Neural cell (in vitro differentiated cells): ENCODE data around the gene CRYGN. TPM values are rescaled to one million over a fixed set of nuclear protein-coding genes. Genes with fewer than 3 reads are reported as not detected.

Experiments
- H2AFZ ChIP-seq: fragments of 200-600, 300-800 bp; sonication (generic), shearing (Covaris generic); 2 replicates; pipeline ENCODE4 v1.6.0; 2014; ENCODE audit warnings: low read depth, mild to moderate bottlenecking, antibody characterized with exemption, low read length, moderate library complexity
- H3F3A ChIP-seq: fragments of 200-600 bp; shearing (Covaris generic); 2 replicates; pipeline ENCODE4 v1.6.1; 2016; ENCODE audit warnings: mild to moderate bottlenecking, moderate library complexity, mixed read lengths, antibody characterized with exemption, low read length; ENCODE audit not compliant: insufficient read depth, poor library complexity, severe bottlenecking
- H3K27ac ChIP-seq: fragments of 200-600, 300-800 bp; sonication (generic), shearing (Covaris generic); 2 replicates; pipeline ENCODE4 v1.5.1; 2014; ENCODE audit warnings: mild to moderate bottlenecking, low read length, moderate library complexity
- H3K27me3 ChIP-seq: fragments of 300-800, 200-600 bp; sonication (generic), shearing (Covaris generic); 2 replicates; pipeline ENCODE4 v1.6.0; 2014; ENCODE audit warnings: mild to moderate bottlenecking, low read depth, low read length, moderate library complexity; ENCODE audit not compliant: insufficient read depth
- H3K36me3 ChIP-seq: fragments of 300-800, 200-600 bp; sonication (generic), shearing (Covaris generic); 2 replicates; pipeline ENCODE4 v1.5.1; 2014; ENCODE audit warnings: mild to moderate bottlenecking, antibody characterized with exemption, low read length, moderate library complexity; ENCODE audit not compliant: insufficient read depth
- H3K4me2 ChIP-seq: fragments of 300-800, 200-600 bp; sonication (generic), shearing (Covaris generic); 2 replicates; pipeline ENCODE4 v1.6.0; 2014; ENCODE audit warnings: mild to moderate bottlenecking, low read length
- H3K4me3 ChIP-seq: fragments of 300-800, 200-600 bp; sonication (generic), shearing (Covaris generic); 2 replicates; pipeline ENCODE4 v1.5.1; 2014; ENCODE audit warnings: mild to moderate bottlenecking, low read length, moderate library complexity
- H3K79me2 ChIP-seq: fragments of 200-600 bp; shearing (Covaris generic); replicated peaks from 2 replicates; pipeline ENCODE4 v1.6.0; 2014; ENCODE audit warnings: mild to moderate bottlenecking, low read length, moderate library complexity; ENCODE audit not compliant: insufficient read depth
- H3K9ac ChIP-seq: fragments of 300-800, 200-600 bp; sonication (generic), shearing (Covaris generic); 2 replicates; pipeline ENCODE4 v1.6.1; 2016; ENCODE audit warnings: mild to moderate bottlenecking, low read length, mixed read lengths
- H3K9me2 ChIP-seq: fragments of 200-600 bp; shearing (Covaris generic); 2 replicates; pipeline ENCODE4 v1.6.1; 2016; ENCODE audit warnings: mild to moderate bottlenecking, low read length, mixed read lengths; ENCODE audit not compliant: insufficient read depth
- H3K9me3 ChIP-seq: fragments of 200-600, 300-800 bp; sonication (generic), shearing (Covaris generic); 2 replicates; pipeline ENCODE4 v1.6.1; 2016; ENCODE audit warnings: mild to moderate bottlenecking, mixed run types, low read length, moderate library complexity, mixed read lengths
- H4K20me1 ChIP-seq: fragments of 200-600 bp; shearing (Covaris generic); 2 replicates; pipeline ENCODE4 v1.6.1; 2016; ENCODE audit warnings: mild to moderate bottlenecking, mixed run types; ENCODE audit not compliant: insufficient read depth
- EP300 ChIP-seq: fragments of 450-650 bp; conservative IDR thresholded peaks from 2 replicates; pipeline ENCODE4 v1.6.1; 2014; ENCODE audit warnings: antibody characterized with exemption, mild to moderate bottlenecking, moderate library complexity; ENCODE audit not compliant: poor library complexity, severe bottlenecking
- EZH2 ChIP-seq: fragments of 200-600, 300-800 bp; shearing (Covaris generic), sonication (generic); IDR thresholded peaks from 2 replicates; pipeline ENCODE4 v1.6.1; 2014; ENCODE audit warnings: antibody characterized with exemption, low read length, borderline replicate concordance, mild to moderate bottlenecking; ENCODE audit not compliant: insufficient read depth, poor library complexity, severe bottlenecking
- MXI1 ChIP-seq: fragments of 450-650 bp; conservative IDR thresholded peaks from 2 replicates; pipeline ENCODE4 v1.6.1; 2014; ENCODE audit warnings: antibody characterized with exemption, mild to moderate bottlenecking; ENCODE audit not compliant: poor library complexity, severe bottlenecking
- POLR2AphosphoS5 ChIP-seq: IDR thresholded peaks from 2 replicates; pipeline ENCODE4 v1.6.1; 2012
- RAD21 ChIP-seq: fragments of 450-650 bp; conservative IDR thresholded peaks from 2 replicates; pipeline ENCODE4 v1.6.1; 2014; ENCODE audit warnings: antibody characterized with exemption, mild to moderate bottlenecking, moderate library complexity
- REST ChIP-seq: IDR thresholded peaks from 2 replicates; pipeline ENCODE4 v1.6.1; 2012; ENCODE audit warnings: borderline replicate concordance
- SMC3 ChIP-seq: fragments of 450-650 bp; conservative IDR thresholded peaks from 2 replicates; pipeline ENCODE4 v1.6.1; 2014; ENCODE audit warnings: antibody characterized with exemption, mild to moderate bottlenecking, moderate library complexity; ENCODE audit not compliant: poor library complexity
- TAF1 ChIP-seq: IDR thresholded peaks from 2 replicates; pipeline ENCODE4 v1.6.1; 2012; ENCODE audit warnings: low read depth
- polyA plus RNA-seq: library from polyadenylated mRNA; depleted of rRNA; stranded (reverse); fragments of >200 nt; gene quantifications from 2 replicates; pipeline ENCODE4 v1.2.3, GENCODE V29; 2014
- TF ChIP-seq, protein P1 (sequence below): fragments of 450-650 bp; IDR thresholded peaks from 2 replicates; pipeline ENCODE4 v1.5.1; 2014; ENCODE audit warnings: antibody characterized with exemption, mild to moderate bottlenecking, moderate library complexity; ENCODE audit not compliant: poor library complexity, severe bottlenecking

CRYGN gene
- polyA plus RNA-seq, 1 donor from 2014 or later = not detected

DNA sequence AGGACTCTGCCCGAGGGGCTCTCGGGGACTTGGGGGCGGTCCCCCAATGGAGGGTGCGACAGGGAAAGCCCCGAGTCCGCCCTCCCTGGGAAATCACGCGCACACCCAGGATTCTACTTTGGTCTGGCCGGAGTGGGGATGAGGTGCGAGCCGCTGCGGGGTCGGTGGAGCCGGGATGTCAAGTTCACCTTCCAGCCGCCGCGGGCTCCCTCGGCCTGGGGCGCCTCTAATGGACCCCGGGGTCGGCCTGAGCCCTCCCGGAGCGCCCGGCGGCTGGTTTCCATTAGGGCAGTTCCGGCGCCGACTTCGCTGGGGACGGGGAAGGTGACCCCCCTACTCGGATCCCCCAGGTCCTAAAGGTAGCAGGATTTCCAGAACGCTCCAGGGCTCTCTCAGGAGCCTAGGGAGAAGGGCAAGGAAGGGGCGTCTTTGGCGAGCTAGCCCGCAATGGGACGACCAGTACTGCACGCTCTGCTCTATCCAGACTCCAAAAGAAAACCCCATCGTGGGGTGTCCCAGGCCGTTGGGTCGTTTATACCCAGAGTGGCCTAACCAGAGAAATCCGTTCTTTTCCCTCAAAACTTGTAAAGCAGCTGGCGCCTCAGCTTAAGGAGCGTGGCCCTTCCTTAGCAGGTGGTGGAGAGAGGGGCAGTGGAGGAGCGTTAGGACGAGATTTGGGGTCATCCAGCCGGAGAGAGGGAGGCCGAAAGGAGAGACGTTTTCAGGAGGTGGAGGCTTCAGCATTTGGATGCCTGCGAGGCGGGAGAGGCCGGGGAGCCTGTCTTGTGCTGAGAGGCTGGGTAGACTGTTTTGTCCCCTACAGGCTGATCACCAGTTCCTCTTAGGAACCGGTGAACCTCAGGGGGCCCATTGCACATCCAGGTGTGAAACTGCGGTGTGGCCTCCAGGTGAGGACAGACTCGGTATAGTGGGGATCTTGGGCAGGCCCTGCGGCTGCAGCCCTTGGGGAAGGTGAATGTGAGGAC lies 29.2 kb downstream of the CRYGN start:
- TF ChIP-seq TAF1 (no peak), EP300 (no peak), EZH2 (no peak), SMC3 (peak; percentile 34), POLR2AphosphoS5 (peak; percentile 46), MXI1 (peak; percentile 31), RAD21 (peak; percentile 7), REST (peak; percentile 30)
- H3K9me2 ChIP-seq = no peaks in the 10 kb centered on the region
- peak overlapping the region; percentile 30 for H3K4me2 ChIP-seq

DNA sequence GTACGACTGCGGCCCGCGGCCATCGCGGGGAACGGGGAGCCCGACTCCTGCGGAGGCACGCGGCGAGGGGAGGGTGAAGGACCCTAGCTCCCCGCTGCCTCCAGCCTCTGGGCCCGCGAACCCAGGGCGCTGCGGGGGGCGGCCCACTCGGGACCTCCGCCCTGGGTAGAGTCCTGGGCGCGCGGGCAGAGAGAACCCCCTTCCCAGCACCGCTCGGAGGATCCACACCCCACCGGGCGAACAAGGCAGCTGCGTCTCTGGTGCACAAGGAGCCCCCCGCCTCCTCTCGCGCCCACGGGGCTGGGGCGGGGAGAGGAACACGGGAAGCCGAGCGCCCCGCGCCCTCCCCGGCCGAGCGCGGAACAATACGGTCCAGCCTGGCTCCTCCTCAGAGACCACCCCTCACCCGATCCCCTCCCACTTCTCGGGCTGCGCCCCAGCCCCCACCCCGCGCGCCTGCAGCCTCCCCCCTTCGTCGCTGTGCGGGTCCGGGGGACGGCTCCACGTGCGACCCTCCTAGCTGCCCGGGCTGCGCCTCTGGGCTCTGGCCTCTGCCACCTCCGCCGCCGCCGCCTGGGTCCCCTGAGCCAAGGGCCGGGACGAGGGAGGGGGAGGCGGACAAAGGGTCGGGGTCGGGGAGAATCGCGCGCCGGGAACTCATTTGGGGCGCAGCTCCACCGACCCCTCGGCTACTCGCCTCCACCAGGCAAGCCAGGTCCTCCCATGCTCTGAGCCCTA lies 30.1 kb downstream of the CRYGN start, which contains the start of gene WDR86:
TSS of gene WDR86 (minus strand) at position 372 of the 738 bp plus-strand sequence. CDS start 449 bp downstream, outside the sequence.
- no peaks in the 10 kb centered on the region for H3K36me3 ChIP-seq
- no peaks in the 10 kb centered on the region for H4K20me1 ChIP-seq
- no peaks in the 10 kb centered on the region for H3K79me2 ChIP-seq
- no peaks in the 10 kb centered on the region for H3K9me2 ChIP-seq
- peak within 1 kb of the TSS; percentile 94 for H3K4me3 ChIP-seq
- no peaks in the 10 kb centered on the region for H3K9me3 ChIP-seq
- peak within 1 kb of the TSS; percentile 60 for H3K27ac ChIP-seq
- peaks cover 6% of the 10 kb centered on the region for H3K27me3 ChIP-seq
- peak within 1 kb of the TSS; percentile 64 for H3K4me2 ChIP-seq
- H3K9ac ChIP-seq = peak within 1 kb of the TSS; percentile 83
- TF ChIP-seq REST (no peak), EP300 (no peak), MXI1 (peak; percentile 71), RAD21 (peak; percentile 13), SMC3 (peak; percentile 10), EZH2 (no peak), POLR2AphosphoS5 (peak; percentile 47)
- TF ChIP-seq, protein P1, sequence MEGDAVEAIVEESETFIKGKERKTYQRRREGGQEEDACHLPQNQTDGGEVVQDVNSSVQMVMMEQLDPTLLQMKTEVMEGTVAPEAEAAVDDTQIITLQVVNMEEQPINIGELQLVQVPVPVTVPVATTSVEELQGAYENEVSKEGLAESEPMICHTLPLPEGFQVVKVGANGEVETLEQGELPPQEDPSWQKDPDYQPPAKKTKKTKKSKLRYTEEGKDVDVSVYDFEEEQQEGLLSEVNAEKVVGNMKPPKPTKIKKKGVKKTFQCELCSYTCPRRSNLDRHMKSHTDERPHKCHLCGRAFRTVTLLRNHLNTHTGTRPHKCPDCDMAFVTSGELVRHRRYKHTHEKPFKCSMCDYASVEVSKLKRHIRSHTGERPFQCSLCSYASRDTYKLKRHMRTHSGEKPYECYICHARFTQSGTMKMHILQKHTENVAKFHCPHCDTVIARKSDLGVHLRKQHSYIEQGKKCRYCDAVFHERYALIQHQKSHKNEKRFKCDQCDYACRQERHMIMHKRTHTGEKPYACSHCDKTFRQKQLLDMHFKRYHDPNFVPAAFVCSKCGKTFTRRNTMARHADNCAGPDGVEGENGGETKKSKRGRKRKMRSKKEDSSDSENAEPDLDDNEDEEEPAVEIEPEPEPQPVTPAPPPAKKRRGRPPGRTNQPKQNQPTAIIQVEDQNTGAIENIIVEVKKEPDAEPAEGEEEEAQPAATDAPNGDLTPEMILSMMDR = peak; percentile 35
- no peaks in the 10 kb centered on the region for H3F3A ChIP-seq
- H2AFZ ChIP-seq = peak within 1 kb of the TSS; percentile 73

More for the DNA sequence above, 29.2 kb downstream of the CRYGN start:
- H3F3A ChIP-seq = no peaks in the 10 kb centered on the region
- peak overlapping the region; percentile 94 for H3K4me3 ChIP-seq
- H3K36me3 ChIP-seq = no peaks in the 10 kb centered on the region
- peak overlapping the region; percentile 83 for H3K9ac ChIP-seq
- no peaks in the 10 kb centered on the region for H4K20me1 ChIP-seq
- peak overlapping the region; percentile 60 for H3K27ac ChIP-seq
- H3K79me2 ChIP-seq = no peaks in the 10 kb centered on the region
- peak overlapping the region; percentile 73 for H2AFZ ChIP-seq
- no peaks in the 10 kb centered on the region for H3K9me3 ChIP-seq
- H3K27me3 ChIP-seq = peaks cover 6% of the 10 kb centered on the region
